GM19351 (cell line): ENCODE measurements around the gene ZNF865.

ENCODE experiments used
- ATAC-seq: cut with Tn5 transposase; IDR thresholded peaks from one replicate; pipeline ENCODE4 v1.9.1; 2021; ENCODE audit warnings: mild to moderate bottlenecking, moderate library complexity; ENCODE audit not compliant: unreplicated experiment

The ZNF865 gene

GRCh38 chr19:55622242-55622969 is 17.0 kb downstream of the ZNF865 start:
- no peak for ATAC-seq

- no peak for ATAC-seq
Measured at GRCh38 chr19:55623130-55623529, 17.7 kb downstream of the ZNF865 start.

- no peak for ATAC-seq
Measured at GRCh38 chr19:55623561-55623960, 18.1 kb downstream of the ZNF865 start.

DNA sequence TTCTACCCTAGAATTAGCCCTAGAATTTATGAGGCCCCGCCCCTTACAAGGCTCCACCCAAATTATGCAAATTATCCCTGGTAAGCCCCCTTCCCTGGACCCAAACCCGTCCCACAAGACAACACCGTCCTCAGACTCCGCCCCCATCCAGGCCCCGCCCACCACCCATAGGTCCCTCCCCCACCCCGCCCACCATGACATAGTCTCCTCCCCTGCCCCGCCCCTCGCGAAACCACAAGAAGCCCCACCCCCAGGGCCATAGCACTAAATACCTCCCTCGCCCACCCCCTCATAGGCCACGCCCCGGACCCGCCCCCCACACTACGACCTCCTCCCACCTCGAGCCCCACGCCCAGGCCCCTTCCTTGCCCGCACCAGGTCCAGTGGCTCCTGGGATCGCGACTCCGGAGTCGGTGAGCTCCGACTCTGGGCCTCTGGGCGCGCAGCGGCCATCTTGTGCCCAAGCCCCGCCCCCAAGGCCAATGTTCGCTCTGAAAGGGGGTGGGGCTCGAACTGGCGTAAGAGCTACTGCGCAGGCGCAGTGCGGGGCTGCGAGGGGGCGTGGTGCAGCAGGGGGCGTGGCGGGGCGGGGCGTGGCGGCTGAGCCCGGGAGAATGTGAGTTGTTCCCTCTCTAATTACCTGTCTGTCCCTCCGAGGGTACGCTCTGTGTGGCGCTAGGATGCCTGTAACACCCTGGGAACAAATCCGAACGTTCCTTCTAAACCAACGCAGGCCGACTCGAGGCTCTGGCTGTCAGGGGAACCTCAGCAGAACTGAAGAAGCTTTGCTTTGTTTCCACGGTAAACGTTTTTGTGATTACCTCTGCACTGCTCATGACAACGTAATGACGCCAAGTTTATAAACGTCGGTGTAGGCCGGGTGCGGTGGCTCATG is 18.9 kb downstream of the ZNF865 start, which contains the start of gene ZNF784:
TSS of gene ZNF784 (minus strand) at position 458 of the 895 bp plus-strand sequence. CDS start at position 453, 5 bp downstream.
- ATAC-seq: peak; percentile 58

DNA sequence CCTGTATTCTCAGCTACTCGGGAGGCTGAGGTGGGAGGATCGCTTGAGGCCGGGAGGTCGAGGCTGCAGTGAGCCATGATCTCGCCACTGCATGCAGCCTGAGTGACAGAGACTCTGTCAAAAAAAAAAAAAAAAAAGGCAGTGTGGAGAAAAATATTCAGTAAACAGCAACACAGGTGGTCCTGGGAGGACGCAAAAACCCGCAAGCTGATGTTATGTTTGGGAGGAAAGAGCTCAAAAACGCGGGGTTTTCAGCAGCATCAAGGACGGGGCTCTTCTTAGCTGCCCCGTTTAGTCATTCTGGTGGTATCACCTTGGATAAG is 19.5 kb downstream of the ZNF865 start:
- ATAC-seq: no peak

DNA sequence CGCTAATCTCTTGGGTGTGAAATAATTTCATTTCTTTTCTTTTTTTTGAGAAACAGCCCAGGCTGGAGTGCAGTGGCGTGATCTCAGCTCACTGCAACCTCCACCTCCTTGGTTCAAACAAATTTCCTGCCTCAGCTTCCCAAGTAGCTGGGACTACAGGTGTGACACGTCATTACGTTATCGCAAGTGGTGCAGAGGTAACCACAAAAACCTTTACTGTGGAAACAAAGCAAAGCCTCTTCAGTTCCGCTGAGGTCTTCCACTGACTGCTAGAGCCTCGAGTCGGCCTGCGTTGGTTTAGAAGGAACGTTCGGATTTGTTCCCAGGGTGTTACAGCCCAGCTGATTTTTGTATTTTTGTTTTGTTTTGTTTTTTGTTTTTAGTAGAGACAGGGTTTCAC is 20.9 kb downstream of the ZNF865 start:
- ATAC-seq: no peak

GRCh38 chr19:55632463-55632834 is 27.0 kb downstream of the ZNF865 start:
- no peak for ATAC-seq

DNA sequence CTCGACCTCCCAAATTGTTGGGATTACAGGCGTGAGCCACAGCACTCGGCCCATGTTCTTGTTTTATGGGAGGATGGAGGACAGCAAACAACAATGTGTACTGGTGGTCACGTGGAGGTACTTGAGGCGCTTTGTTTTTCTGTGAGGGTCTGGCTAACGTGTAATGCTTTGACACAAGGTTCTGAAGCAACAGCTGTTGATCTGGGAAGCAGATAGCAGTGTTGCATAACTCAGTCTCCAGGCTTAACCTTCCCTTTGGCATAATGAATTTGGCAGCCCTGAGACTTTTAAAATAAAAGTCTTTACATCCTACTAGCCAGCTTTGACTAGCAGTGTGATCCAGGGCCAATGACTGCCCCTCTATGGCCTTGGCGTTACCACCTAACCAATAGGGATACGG is 28.4 kb downstream of the ZNF865 start:
- no peak for ATAC-seq

GRCh38 chr19:55635334-55635717 is 29.9 kb downstream of the ZNF865 start:
- no peak for ATAC-seq

DNA sequence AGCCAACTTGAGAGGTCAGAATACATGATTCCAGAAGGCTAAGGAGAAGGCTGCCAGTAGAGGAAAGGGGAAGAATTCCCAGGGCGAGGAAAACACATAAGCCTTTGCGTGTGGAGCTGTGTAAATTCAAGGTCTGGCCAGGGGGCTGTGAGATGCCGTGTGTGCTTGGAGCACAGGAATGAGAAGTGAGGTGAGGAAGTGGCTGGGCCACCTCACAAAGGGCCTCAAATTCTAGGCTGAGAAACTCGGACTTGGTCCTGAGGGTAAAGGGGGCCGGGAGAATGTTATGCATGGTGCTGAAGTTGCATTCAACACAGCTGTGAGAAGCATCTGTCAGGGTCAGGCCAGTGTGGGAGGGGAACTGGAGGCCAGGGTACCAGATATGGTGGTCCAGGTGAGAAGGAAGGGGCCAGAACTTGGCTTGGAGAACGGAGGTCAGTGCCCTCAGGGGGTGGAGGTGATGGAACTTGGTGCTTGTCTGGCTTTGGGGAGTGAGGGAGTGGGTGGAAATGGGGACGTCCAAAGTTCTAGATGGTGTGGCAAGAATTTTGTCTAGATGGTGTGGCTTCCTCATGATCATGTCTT is 30.5 kb downstream of the ZNF865 start:
- ATAC-seq: no peak

DNA sequence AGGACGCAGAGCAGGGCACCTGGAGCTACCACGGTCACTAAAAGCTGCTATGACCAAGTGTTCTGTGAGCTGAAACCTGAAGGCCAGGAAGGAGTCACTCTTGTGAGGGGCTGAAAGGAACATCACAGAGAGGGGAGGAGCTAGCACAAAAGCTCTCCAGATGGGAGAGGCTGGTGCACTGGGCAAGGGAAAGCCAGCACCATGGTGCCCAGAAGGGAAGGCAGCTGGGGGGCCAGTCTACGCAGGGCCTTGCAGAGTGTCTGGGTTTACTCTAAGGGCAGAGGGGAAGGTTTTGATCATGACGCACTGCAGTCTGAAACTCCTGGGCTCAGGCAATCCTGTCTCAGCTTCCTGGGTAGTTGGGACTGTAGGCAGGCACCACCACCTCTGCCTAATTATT is 31.3 kb downstream of the ZNF865 start:
- ATAC-seq: no peak

DNA sequence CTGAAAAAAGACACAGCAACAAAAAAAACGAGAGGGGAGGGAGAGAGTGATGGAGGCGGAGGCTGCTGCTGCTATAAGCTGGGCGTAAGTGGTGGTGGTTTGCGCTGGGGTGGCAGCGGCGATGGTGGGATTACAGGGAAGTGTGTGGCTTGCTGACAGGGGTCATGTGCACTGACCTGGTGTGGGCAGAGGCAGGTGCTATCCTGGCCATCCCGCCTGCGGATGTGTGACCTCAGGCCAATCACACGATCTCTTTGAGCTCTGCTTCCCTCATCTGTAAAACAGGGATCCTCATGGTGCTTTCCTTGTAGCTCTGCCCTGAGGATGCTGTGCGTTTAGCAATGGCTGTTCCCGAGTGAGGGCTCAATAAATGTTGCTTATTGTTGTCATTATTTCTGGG is 32.1 kb downstream of the ZNF865 start:
- no peak for ATAC-seq

- ATAC-seq: no peak
Measured at GRCh38 chr19:55638864-55639359, 33.5 kb downstream of the ZNF865 start.

DNA sequence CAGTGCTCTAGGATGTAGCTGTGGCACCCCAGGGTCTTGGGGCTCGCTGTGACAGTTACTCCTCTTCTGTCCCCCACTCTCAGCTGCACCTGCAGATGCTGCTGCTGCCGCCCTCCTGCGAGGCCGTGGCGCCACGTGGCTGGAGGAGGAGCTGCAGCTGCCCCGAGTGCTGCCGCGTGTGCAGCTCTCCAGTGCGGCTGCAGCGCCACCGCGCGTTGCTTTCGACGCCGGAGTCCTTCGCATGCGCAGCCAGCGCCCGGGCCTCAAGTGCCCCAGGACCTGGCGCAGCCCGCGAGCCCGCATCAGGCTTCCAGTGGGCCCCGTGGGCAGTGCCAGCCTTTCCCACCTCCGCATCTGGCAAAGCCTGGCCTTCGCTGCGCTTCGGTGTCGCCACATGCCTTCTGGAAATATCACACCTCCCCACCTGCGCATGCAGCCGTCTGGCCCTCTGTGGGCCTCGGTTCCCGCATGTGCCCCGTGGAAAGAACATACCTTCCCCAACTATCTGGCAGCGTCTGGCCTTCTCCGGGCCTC is 34.7 kb downstream of the ZNF865 start:
- ATAC-seq: no peak

- peak; percentile 24 for ATAC-seq
Measured at GRCh38 chr19:55640577-55641425, 35.4 kb downstream of the ZNF865 start, which contains the start of gene ZNF580. ZNF580 (plus strand) TSS chr19:55641002; CDS start chr19:55642509, 1,507 bp downstream.

GRCh38 chr19:55641426-55642152 is 36.1 kb downstream of the ZNF865 start:
- ATAC-seq: no peak

DNA sequence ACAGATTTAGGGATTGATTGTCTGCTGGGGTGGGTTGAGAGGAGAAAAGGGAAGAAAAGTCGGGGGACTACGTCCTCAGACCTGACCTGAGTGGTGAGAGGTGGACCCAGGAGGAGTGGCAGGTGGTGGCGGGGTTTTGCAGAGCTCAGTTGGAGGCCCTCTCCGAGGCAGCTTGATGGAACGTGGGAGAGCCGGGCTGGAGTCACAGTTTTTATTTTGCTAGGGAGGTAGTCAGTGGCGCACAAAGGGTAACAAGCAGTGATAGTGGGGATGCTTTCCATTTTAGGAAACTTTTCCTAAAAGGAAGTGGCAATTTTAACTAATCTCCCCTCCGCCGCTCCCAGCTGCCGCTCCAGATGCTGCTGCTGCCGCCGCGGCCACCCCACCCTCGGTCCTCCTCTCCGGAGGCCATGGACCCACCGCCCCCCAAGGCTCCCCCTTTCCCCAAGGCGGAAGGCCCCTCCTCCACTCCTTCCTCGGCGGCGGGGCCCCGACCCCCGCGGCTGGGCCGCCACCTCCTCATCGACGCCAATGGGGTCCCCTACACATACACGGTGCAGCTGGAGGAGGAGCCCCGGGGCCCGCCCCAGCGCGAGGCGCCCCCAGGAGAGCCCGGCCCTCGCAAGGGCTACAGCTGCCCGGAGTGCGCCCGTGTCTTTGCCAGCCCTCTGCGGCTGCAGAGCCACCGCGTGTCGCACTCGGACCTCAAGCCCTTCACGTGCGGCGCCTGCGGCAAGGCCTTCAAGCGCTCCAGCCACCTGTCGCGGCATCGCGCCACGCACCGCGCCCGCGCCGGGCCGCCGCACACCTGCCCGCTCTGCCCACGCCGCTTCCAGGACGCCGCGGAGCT is 36.9 kb downstream of the ZNF865 start:
- no peak for ATAC-seq

DNA sequence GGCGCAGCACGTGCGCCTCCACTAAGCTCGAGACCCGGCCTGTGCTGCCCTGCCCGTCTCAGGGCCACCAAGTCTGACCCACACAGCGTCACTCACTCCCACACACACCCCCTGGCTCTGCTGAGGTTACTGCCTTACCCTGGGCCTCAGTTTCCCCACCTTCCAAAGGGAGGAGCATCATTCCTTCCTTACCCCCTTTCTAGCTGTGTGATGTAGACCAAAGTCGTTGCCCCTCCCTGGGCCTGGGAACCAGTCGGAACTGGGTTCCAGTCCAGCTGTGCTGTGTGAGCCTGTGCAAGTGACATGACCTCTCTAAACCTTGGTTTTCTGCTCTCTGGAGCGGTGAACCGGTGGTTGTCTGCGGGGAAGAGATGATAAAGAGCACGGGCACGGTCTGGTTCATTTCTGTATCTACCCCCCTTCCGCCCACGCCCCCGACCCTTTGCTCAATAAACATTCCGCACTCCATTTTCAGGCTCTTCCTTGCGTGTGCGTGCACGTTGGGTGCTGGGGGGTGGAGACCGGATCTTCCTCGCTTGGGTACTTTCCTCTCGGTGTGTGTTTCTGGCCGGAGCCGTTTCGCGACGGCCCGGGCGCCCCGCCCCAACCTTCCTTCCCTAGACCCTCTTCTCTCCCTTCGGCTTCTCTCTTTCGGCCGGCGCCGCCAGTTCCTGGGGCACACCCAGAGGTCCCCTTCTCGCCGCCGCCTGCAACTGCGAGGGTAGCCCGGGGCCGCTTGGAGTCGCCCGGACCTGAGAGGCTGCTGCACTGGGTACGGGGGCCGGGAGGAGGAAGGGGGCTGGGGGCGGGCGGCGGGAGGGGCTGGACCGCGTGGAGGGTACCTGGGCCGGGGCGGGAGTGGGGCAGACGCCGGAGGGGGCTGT is 37.8 kb downstream of the ZNF865 start, which contains the start of gene ZNF581:
TSS of gene ZNF581 (plus strand) at position 647 of the 884 bp plus-strand sequence. CDS start 923 bp downstream, outside the sequence.
- no peak for ATAC-seq
